IMR-90 (cell line): ENCODE results near the gene VIPR1. TPM values are rescaled to one million over a fixed set of nuclear protein-coding genes. Genes with fewer than 3 reads are reported as not detected.

Source experiments
- ATAC-seq: fragments of 200-7000 bp; cut with Tn5 transposase; 2 replicates; pipeline ENCODE4 v1.9.1; 2020; ENCODE audit warnings: low read depth, mild to moderate bottlenecking, moderate library complexity
- BruUV-seq: library from RNA; stranded (reverse); fragments of 400-500 nt; replicated peaks from 2 replicates; lab custom pipeline; 2021; lab: Mats Ljungman, UMichigan
- CTCF ChIA-PET: fragments of 300-600 bp; formaldehyde crosslinking; extraction: SDS; loops from one replicate; lab custom pipeline; 2021; ENCODE audit warnings: antibody characterized with exemption; lab: Yijun Ruan, JAX
- POLR2A ChIA-PET: fragments of 300-600 bp; sonication (Branson Sonifier 250); formaldehyde crosslinking; loops from one replicate; lab custom pipeline; 2022; ENCODE audit warnings: antibody characterized with exemption; ENCODE audit not compliant: unreplicated experiment; lab: Charles Lee
- DNase-seq: peaks from one replicate; pipeline ENCODE4 v3.0.0; 2013
- H2AFZ ChIP-seq: replicated peaks from 2 replicates; pipeline ENCODE3; 2013; ENCODE audit warnings: low read length, mild to moderate bottlenecking; ENCODE audit not compliant: poor library complexity
- H2AK5ac ChIP-seq: 2 replicates; pipeline ENCODE4 v1.6.1; 2013; ENCODE audit warnings: low read depth, low read length, inconsistent platforms
- H2AK9ac ChIP-seq: replicated peaks from 2 replicates; pipeline ENCODE3; 2013; ENCODE audit warnings: mild to moderate bottlenecking, low read depth, low read length, moderate library complexity; ENCODE audit not compliant: poor library complexity
- H2BK120ac ChIP-seq: 2 replicates; pipeline ENCODE4 v1.6.1; 2013; ENCODE audit warnings: low read depth, low read length, inconsistent platforms
- H2BK15ac ChIP-seq: 3 replicates; pipeline ENCODE4 v1.6.1; 2013; ENCODE audit warnings: low read depth, low read length, inconsistent platforms
- H2BK20ac ChIP-seq: 2 replicates; pipeline ENCODE4 v1.6.1; 2013; ENCODE audit warnings: low read depth, mild to moderate bottlenecking, inconsistent platforms, low read length, moderate library complexity
- H2BK5ac ChIP-seq: 2 replicates; pipeline ENCODE4 v1.6.1; 2013; ENCODE audit warnings: mild to moderate bottlenecking, low read depth, low read length, inconsistent platforms; ENCODE audit not compliant: poor library complexity, severe bottlenecking
- H3K14ac ChIP-seq: replicated peaks from 2 replicates; pipeline ENCODE4 v1.6.1; 2013; ENCODE audit warnings: low read depth, low read length, inconsistent platforms
- H3K18ac ChIP-seq: 2 replicates; pipeline ENCODE4 v1.6.1; 2013; ENCODE audit warnings: low read depth, low read length, control low read depth
- H3K23ac ChIP-seq: 2 replicates; pipeline ENCODE4 v1.6.1; 2013; ENCODE audit warnings: low read depth, low read length, inconsistent platforms
- H3K27ac ChIP-seq: 2 replicates; pipeline ENCODE4 v1.5.1; 2013; ENCODE audit warnings: mild to moderate bottlenecking, control low read depth, low read length; ENCODE audit not compliant: insufficient read depth
- H3K27me3 ChIP-seq: 2 replicates; pipeline ENCODE4 v1.6.1; 2013; ENCODE audit warnings: low read length; ENCODE audit not compliant: control insufficient read depth, insufficient read depth
- H3K36me3 ChIP-seq: 2 replicates; pipeline ENCODE4 v1.6.1; 2013; ENCODE audit warnings: low read length, mixed read lengths; ENCODE audit not compliant: control insufficient read depth, insufficient read depth
- H3K4ac ChIP-seq: 2 replicates; pipeline ENCODE4 v1.6.1; 2013; ENCODE audit warnings: low read depth, low read length, inconsistent platforms
- H3K4me1 ChIP-seq: 2 replicates; pipeline ENCODE4 v1.6.1; 2013; ENCODE audit warnings: low read length, mixed read lengths; ENCODE audit not compliant: control insufficient read depth, insufficient read depth
- H3K4me2 ChIP-seq: 2 replicates; pipeline ENCODE4 v1.6.1; 2013; ENCODE audit warnings: low read depth, mild to moderate bottlenecking, control low read depth, low read length, moderate library complexity
- H3K4me3 ChIP-seq: 2 replicates; pipeline ENCODE4 v1.5.1; 2013; ENCODE audit warnings: low read depth, mild to moderate bottlenecking, control low read depth, low read length, moderate library complexity; ENCODE audit not compliant: insufficient read depth
- H3K56ac ChIP-seq: 2 replicates; pipeline ENCODE4 v1.6.1; 2013; ENCODE audit warnings: low read length, inconsistent platforms; ENCODE audit not compliant: insufficient read depth; ENCODE audit errors: extremely low read depth
- H3K79me1 ChIP-seq, 2 experiments: 2 replicates each; pipeline ENCODE4 v1.6.1; 2013; ENCODE audit warnings: low read length in 2 of 2, inconsistent platforms in 1 of 2, low read depth in 1 of 2
- H3K9ac ChIP-seq: 2 replicates; pipeline ENCODE4 v1.6.1; 2013; ENCODE audit warnings: low read depth, low read length, control low read depth
- H3K9me1 ChIP-seq: 2 replicates; pipeline ENCODE4 v1.6.1; 2013; ENCODE audit warnings: low read length, inconsistent platforms; ENCODE audit not compliant: insufficient read depth
- H3K9me3 ChIP-seq: 2 replicates; pipeline ENCODE4 v1.6.1; 2013; ENCODE audit warnings: low read length; ENCODE audit not compliant: control insufficient read depth, insufficient read depth
- H4K20me1 ChIP-seq: 2 replicates; pipeline ENCODE4 v1.6.1; 2013; ENCODE audit warnings: low read length, inconsistent platforms; ENCODE audit not compliant: insufficient read depth
- H4K5ac ChIP-seq: 2 replicates; pipeline ENCODE4 v1.6.1; 2013; ENCODE audit warnings: mild to moderate bottlenecking, low read depth, low read length, control low read depth
- H4K8ac ChIP-seq, 2 experiments: 2 replicates each; pipeline ENCODE4 v1.6.1; 2013; ENCODE audit warnings: low read depth in 2 of 2, low read length in 2 of 2, control low read depth in 1 of 2, inconsistent platforms in 1 of 2
- H4K91ac ChIP-seq: 2 replicates; pipeline ENCODE4 v1.6.1; 2013; ENCODE audit warnings: low read depth, low read length, inconsistent platforms; ENCODE audit not compliant: insufficient read depth
- BHLHE40 ChIP-seq: fragments of 150-350 bp; IDR thresholded peaks from 2 replicates; pipeline ENCODE4 v1.6.1; 2016; ENCODE audit warnings: mild to moderate bottlenecking, low read depth, low read length
- MXI1 ChIP-seq: IDR thresholded peaks from 2 replicates; pipeline ENCODE4 v1.6.1; 2012; ENCODE audit warnings: low read depth, mild to moderate bottlenecking, low read length, moderate library complexity, borderline replicate concordance
- WGBS, 2 experiments: methylation state at CpG; one replicate each; pipeline versions ENCODE4 v1.1.5 to v1.1.7; 2013; ENCODE audit warnings: missing lambda C conversion rate in 2 of 2; ENCODE audit not compliant: insufficient read length in 1 of 2; ENCODE audit errors: extremely low coverage in 2 of 2; 5-methylcytosine and 5-hydroxymethylcytosine counted together
- dilution Hi-C: fragments of 300-500 bp; cut with HindIII; formaldehyde crosslinking; loops from one replicate; pipeline ENCODE4 v1.14.3; 2018; ENCODE audit warnings: low sequenced_read_pairs; ENCODE audit not compliant: unreplicated experiment
- in situ Hi-C: fragments of 300-500 bp; cut with MboI; formaldehyde crosslinking; loops from 3 replicates; pipeline ENCODE4 v1.14.3; 2019; ENCODE audit warnings: low sequenced_read_pairs, inconsistent platforms, mixed read lengths
- intact Hi-C: fragments of 100-400 bp; cut with micrococcal nuclease; formaldehyde crosslinking; loops from 2 replicates; pipeline ENCODE4 v1.10.0; 2022
- polyA plus RNA-seq, 3 experiments: library from polyadenylated mRNA; depleted of rRNA; stranded (reverse); fragments of >200 nt; gene quantifications; 2 replicates each; pipeline ENCODE4 v1.2.3, GENCODE V29; 2012; ENCODE audit warnings: low replicate concordance in 1 of 3
- total RNA-seq: library from RNA; depleted of rRNA; stranded (reverse); fragments of >200 nt; gene quantifications from 2 replicates; pipeline ENCODE4 v1.2.3, GENCODE V29; 2012

Gene VIPR1
- total and polyA plus RNA-seq, 2 of the 4 experiments (the other 2 are of a cell fraction), result not detected

- no CpG with 5 or more reads among the region's 4 CpGs for WGBS, 2 experiments
- intact Hi-C loops, result no loop called here
- Histone ChIP-seq H2AK5ac (no peak overlapping the region), H4K20me1 (no peaks in the 10 kb centered on the region), H3K18ac (no peak overlapping the region), H3K4me3 (no peak overlapping the region), H3K14ac (no peak overlapping the region), H4K91ac (no peak overlapping the region), H3K23ac (no peak overlapping the region), H3K36me3 (no peaks in the 10 kb centered on the region), H3K27ac (no peak overlapping the region), H3K9me3 (no peaks in the 10 kb centered on the region), H3K79me1 (no peaks in the 10 kb centered on the region), H3K27me3 (peaks cover 62% of the 10 kb centered on the region), H2AFZ (peak overlapping the region; percentile 14), H2BK120ac (no peak overlapping the region), H3K4me1 (no peaks in the 10 kb centered on the region), H3K9me1 (no peaks in the 10 kb centered on the region), H3K9ac (no peak overlapping the region), H4K5ac (no peak overlapping the region), H3K56ac (no peak overlapping the region), H2BK15ac (no peak overlapping the region), H2BK20ac (no peak overlapping the region), H2BK5ac (no peak overlapping the region), H4K8ac (no peak overlapping the region), H3K4ac (no peak overlapping the region), H2AK9ac (no peak overlapping the region), H3K4me2 (no peak overlapping the region)
- in situ Hi-C loops, result no loop called here
- dilution Hi-C loops, result no loop called here
- TF ChIP-seq MXI1 (no peak), BHLHE40 (no peak)
- ChIA-PET CTCF (no interaction called here), POLR2A (no interaction called here)
- no peak for ATAC-seq
- no TSS peak for BruUV-seq
- no peak for DNase-seq
These were observed 945 bp downstream of the VIPR1 start for GRCh38 chr3:42503251-42503924.
